CD14-positive monocyte (primary cell): Measurements from ENCODE around the gene CD38. TPM values are rescaled to one million over a fixed set of nuclear protein-coding genes. Genes with fewer than 3 reads are reported as not detected.

Source experiments
- DNase-seq, 3 donors: peaks; one replicate each; pipeline ENCODE4 v3.0.0-alpha.2; 2011 to 2022
- H2AFZ ChIP-seq: 2 replicates; pipeline ENCODE4 v1.6.0; 2012; ENCODE audit warnings: mild to moderate bottlenecking, low read depth, low read length, inconsistent platforms; ENCODE audit not compliant: insufficient read depth, poor library complexity, severe bottlenecking
- H3K27ac ChIP-seq, 2 donors: 1 replicate in 1 of 2; 2 replicates in 1 of 2; pipeline ENCODE4 v1.5.1; 2012 to 2013; ENCODE audit warnings: low read length in 2 of 2, control low read depth in 1 of 2, inconsistent platforms in 1 of 2, low read depth in 1 of 2, mild to moderate bottlenecking in 1 of 2
- H3K27me3 ChIP-seq, 2 donors: one replicate each; pipeline versions ENCODE4 v1.6.0 to v1.6.1; 2011 to 2013; ENCODE audit warnings: low read length in 2 of 2; ENCODE audit not compliant: control insufficient read depth in 2 of 2, insufficient read depth in 2 of 2
- H3K36me3 ChIP-seq, 2 donors: replicated peaks in 1 of 2; 1 replicate in 1 of 2; 2 replicates in 1 of 2; pipeline versions ENCODE4 v1.5.1 to v1.6.1; 2012 to 2013; ENCODE audit warnings: low read length in 2 of 2, control low read depth in 1 of 2, inconsistent platforms in 1 of 2, mild to moderate bottlenecking in 1 of 2; ENCODE audit not compliant: insufficient read depth in 2 of 2, control insufficient read depth in 1 of 2
- H3K4me1 ChIP-seq, 2 donors: 1 replicate in 1 of 2; 2 replicates in 1 of 2; pipeline versions ENCODE4 v1.5.1 to v1.6.1; 2012 to 2013; ENCODE audit warnings: low read length in 2 of 2, control low read depth in 1 of 2, inconsistent platforms in 1 of 2, mild to moderate bottlenecking in 1 of 2, moderate library complexity in 1 of 2; ENCODE audit not compliant: insufficient read depth in 2 of 2, control insufficient read depth in 1 of 2
- H3K4me2 ChIP-seq: replicated peaks from 2 replicates; pipeline ENCODE3; 2012; ENCODE audit warnings: low read length, moderate library complexity, mild to moderate bottlenecking; ENCODE audit not compliant: poor library complexity, severe bottlenecking; ENCODE audit errors: extremely low read depth
- H3K4me3 ChIP-seq, 3 experiments: fragments of 200-600 bp in 1 of 3; sonication (generic) in 1 of 3; replicated peaks in 1 of 3; 1 replicate in 2 of 3; 2 replicates in 1 of 3; pipeline ENCODE4 v1.5.1; 2011 to 2013; ENCODE audit warnings: low read length in 3 of 3, mild to moderate bottlenecking in 3 of 3, control low read depth in 2 of 3, low read depth in 2 of 3, inconsistent platforms in 1 of 3, moderate library complexity in 1 of 3
- H3K79me2 ChIP-seq: 2 replicates; pipeline ENCODE4 v1.6.0; 2012; ENCODE audit warnings: mild to moderate bottlenecking, control low read depth, inconsistent platforms, low read length, moderate library complexity; ENCODE audit not compliant: insufficient read depth
- H3K9ac ChIP-seq: 2 replicates; pipeline ENCODE4 v1.6.0; 2017; ENCODE audit warnings: low read length, mild to moderate bottlenecking; ENCODE audit not compliant: insufficient read depth, poor library complexity, severe bottlenecking
- H3K9me3 ChIP-seq, 2 donors: replicated peaks in 1 of 2; 1 replicate in 1 of 2; 2 replicates in 1 of 2; pipeline versions ENCODE4 v1.5.1 to v1.6.1; 2012 to 2013; ENCODE audit warnings: low read length in 2 of 2, control low read depth in 1 of 2; ENCODE audit not compliant: control insufficient read depth in 1 of 2, insufficient read depth in 1 of 2
- H4K20me1 ChIP-seq: 2 replicates; pipeline ENCODE4 v1.6.0; 2012; ENCODE audit warnings: mild to moderate bottlenecking, low read length, control low read depth, moderate library complexity; ENCODE audit not compliant: insufficient read depth
- H3K27ac Mint-ChIP-seq, 7 donors: one replicate each; pipeline ENCODE4 v1.8.0; 2020; ENCODE audit warnings: mild to moderate bottlenecking in 7 of 7, mixed read lengths in 7 of 7, moderate library complexity in 6 of 7, inconsistent platforms in 2 of 7
- H3K27me3 Mint-ChIP-seq, 3 donors: one replicate each; pipeline ENCODE4 v1.8.0; 2021 to 2022; ENCODE audit warnings: low read depth in 3 of 3, mild to moderate bottlenecking in 3 of 3, mixed read lengths in 3 of 3, moderate library complexity in 3 of 3, inconsistent platforms in 1 of 3
- H3K36me3 Mint-ChIP-seq, 2 donors: one replicate each; pipeline ENCODE4 v1.8.0; 2020; ENCODE audit warnings: mixed read lengths in 2 of 2, inconsistent platforms in 1 of 2, mild to moderate bottlenecking in 1 of 2
- H3K4me1 Mint-ChIP-seq: one replicate; pipeline ENCODE4 v1.8.0; 2020; ENCODE audit warnings: mild to moderate bottlenecking, mixed read lengths
- H3K4me3 Mint-ChIP-seq, 2 donors: one replicate each; pipeline ENCODE4 v1.8.0; 2020; ENCODE audit warnings: mild to moderate bottlenecking in 2 of 2, mixed read lengths in 2 of 2, moderate library complexity in 1 of 2
- H3K9me3 Mint-ChIP-seq, 7 donors: one replicate each; pipeline ENCODE4 v1.8.0; 2020 to 2022; ENCODE audit warnings: mixed read lengths in 7 of 7, mild to moderate bottlenecking in 6 of 7, moderate library complexity in 6 of 7, inconsistent platforms in 2 of 7
- WGBS: methylation state at CpG from one replicate; pipeline ENCODE4 v1.1.5; 2013; ENCODE audit warnings: missing lambda C conversion rate; ENCODE audit not compliant: insufficient coverage; 5-methylcytosine and 5-hydroxymethylcytosine counted together
- intact Hi-C, 2 donors: fragments of 100-400 bp; cut with micrococcal nuclease; formaldehyde crosslinking; loops; one replicate each; pipeline versions ENCODE4 v1.15.0 to v1.15.1; 2023
- polyA plus RNA-seq, 3 donors: library from polyadenylated mRNA; depleted of rRNA in 1 of 3; unstranded in 2 of 3; stranded (reverse) in 1 of 3; fragments of 300-500 nt in 2 of 3; fragments of >200 nt in 1 of 3; fragmentation: Illumina TruSeq in 2 of 3; gene quantifications; 1 replicate in 2 of 3; 2 replicates in 1 of 3; pipeline ENCODE4 v1.2.3, GENCODE V29; 2012 to 2021
- TF ChIP-seq, protein P1 (sequence below): fragments of 200-600 bp; IDR thresholded peaks from one replicate; pipeline ENCODE4 v1.8.0; 2022; ENCODE audit warnings: antibody characterized with exemption, mild to moderate bottlenecking

The CD38 gene
- polyA plus RNA-seq, 3 donors, result 2.3 to 4.4 (median 3.0) TPM

- Histone ChIP-seq H3K4me2 (no peak overlapping the region), H2AFZ (no peak overlapping the region), H3K9ac (no peak overlapping the region), H3K79me2 (no peaks in the 10 kb centered on the region), H3K27ac (no peak overlapping the region), H3K27me3 (no peaks in the 10 kb centered on the region), H4K20me1 (no peaks in the 10 kb centered on the region), H3K4me3 (no peak overlapping the region), H3K4me1 (peaks cover 0 to 3% of the 10 kb centered on the region in 2 donors), H3K36me3 (no peaks in the 10 kb centered on the region), H3K9me3 (peaks cover 0 to 13% of the 10 kb centered on the region in 2 donors)
- Mint-ChIP-seq H3K36me3 (peaks cover 0 to 3% of the 10 kb centered on the region in 2 donors), H3K4me3 (no peak overlapping the region), H3K9me3 (peaks cover 16 to 29% (median 22%) of the 10 kb centered on the region in 7 donors), H3K4me1 (peaks cover 6% of the 10 kb centered on the region), H3K27me3 (peaks cover 0 to 3% (median 1%) of the 10 kb centered on the region in 3 donors), H3K27ac (no peak overlapping the region)
- intact Hi-C loops, result no loop called here
- WGBS, result no CpG with 5 or more reads among the region's 3 CpGs
- DNase-seq, result no peak
- TF ChIP-seq, protein P1, sequence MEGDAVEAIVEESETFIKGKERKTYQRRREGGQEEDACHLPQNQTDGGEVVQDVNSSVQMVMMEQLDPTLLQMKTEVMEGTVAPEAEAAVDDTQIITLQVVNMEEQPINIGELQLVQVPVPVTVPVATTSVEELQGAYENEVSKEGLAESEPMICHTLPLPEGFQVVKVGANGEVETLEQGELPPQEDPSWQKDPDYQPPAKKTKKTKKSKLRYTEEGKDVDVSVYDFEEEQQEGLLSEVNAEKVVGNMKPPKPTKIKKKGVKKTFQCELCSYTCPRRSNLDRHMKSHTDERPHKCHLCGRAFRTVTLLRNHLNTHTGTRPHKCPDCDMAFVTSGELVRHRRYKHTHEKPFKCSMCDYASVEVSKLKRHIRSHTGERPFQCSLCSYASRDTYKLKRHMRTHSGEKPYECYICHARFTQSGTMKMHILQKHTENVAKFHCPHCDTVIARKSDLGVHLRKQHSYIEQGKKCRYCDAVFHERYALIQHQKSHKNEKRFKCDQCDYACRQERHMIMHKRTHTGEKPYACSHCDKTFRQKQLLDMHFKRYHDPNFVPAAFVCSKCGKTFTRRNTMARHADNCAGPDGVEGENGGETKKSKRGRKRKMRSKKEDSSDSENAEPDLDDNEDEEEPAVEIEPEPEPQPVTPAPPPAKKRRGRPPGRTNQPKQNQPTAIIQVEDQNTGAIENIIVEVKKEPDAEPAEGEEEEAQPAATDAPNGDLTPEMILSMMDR, result no peak
Observed at GRCh38 chr4:15878011-15878410, 99.9 kb downstream of the CD38 start.

- Histone ChIP-seq H3K36me3 (no peaks in the 10 kb centered on the region), H2AFZ (no peak overlapping the region), H4K20me1 (no peaks in the 10 kb centered on the region), H3K4me2 (no peak overlapping the region), H3K4me3 (no peak overlapping the region), H3K79me2 (no peaks in the 10 kb centered on the region), H3K9ac (no peak overlapping the region), H3K27me3 (no peaks in the 10 kb centered on the region), H3K9me3 (peaks cover 0 to 5% of the 10 kb centered on the region in 2 donors), H3K27ac (no peak overlapping the region), H3K4me1 (no peaks in the 10 kb centered on the region)
- Mint-ChIP-seq H3K4me3 (no peak overlapping the region), H3K9me3 (peaks cover 5 to 11% (median 8%) of the 10 kb centered on the region in 7 donors), H3K27ac (no peak overlapping the region), H3K27me3 (peaks cover 0 to 3% (median 3%) of the 10 kb centered on the region in 3 donors), H3K36me3 (peaks cover 0 to 3% of the 10 kb centered on the region in 2 donors), H3K4me1 (peaks cover 2% of the 10 kb centered on the region)
- intact Hi-C loops, result loop anchor here (1.0 to 10.0 kb wide), 5 partner anchors 74 to 119 kb away; no protein-coding TSS in a partner anchor
- TF ChIP-seq, protein P1, result no peak
- no peak for DNase-seq
- no CpG with 5 or more reads among the region's 3 CpGs for whole genome bisulfite sequencing
Observed at GRCh38 chr4:15881820-15882219, 103.7 kb downstream of the CD38 start.
